ENCODE results near the gene ISOC2.

GRCh38 chr19:55419624-55420236 is 41.7 kb downstream of the ISOC2 start:
- TF ChIP-seq, protein P1, sequence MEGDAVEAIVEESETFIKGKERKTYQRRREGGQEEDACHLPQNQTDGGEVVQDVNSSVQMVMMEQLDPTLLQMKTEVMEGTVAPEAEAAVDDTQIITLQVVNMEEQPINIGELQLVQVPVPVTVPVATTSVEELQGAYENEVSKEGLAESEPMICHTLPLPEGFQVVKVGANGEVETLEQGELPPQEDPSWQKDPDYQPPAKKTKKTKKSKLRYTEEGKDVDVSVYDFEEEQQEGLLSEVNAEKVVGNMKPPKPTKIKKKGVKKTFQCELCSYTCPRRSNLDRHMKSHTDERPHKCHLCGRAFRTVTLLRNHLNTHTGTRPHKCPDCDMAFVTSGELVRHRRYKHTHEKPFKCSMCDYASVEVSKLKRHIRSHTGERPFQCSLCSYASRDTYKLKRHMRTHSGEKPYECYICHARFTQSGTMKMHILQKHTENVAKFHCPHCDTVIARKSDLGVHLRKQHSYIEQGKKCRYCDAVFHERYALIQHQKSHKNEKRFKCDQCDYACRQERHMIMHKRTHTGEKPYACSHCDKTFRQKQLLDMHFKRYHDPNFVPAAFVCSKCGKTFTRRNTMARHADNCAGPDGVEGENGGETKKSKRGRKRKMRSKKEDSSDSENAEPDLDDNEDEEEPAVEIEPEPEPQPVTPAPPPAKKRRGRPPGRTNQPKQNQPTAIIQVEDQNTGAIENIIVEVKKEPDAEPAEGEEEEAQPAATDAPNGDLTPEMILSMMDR (IDR thresholded peaks at IDR 0.05; ENCODE audit: borderline replicate concordance, extremely low read depth, low read length, poor library complexity, severe bottlenecking): no peak
- no peak for TF ChIP-seq EZH2 (IDR thresholded peaks at IDR 0.05; ENCODE audit: borderline replicate concordance, low read depth, low read length, severe bottlenecking)

All from DND-41 (cell line).